Measurements from ENCODE around the gene NUDT16.

NUDT16 gene

DNA sequence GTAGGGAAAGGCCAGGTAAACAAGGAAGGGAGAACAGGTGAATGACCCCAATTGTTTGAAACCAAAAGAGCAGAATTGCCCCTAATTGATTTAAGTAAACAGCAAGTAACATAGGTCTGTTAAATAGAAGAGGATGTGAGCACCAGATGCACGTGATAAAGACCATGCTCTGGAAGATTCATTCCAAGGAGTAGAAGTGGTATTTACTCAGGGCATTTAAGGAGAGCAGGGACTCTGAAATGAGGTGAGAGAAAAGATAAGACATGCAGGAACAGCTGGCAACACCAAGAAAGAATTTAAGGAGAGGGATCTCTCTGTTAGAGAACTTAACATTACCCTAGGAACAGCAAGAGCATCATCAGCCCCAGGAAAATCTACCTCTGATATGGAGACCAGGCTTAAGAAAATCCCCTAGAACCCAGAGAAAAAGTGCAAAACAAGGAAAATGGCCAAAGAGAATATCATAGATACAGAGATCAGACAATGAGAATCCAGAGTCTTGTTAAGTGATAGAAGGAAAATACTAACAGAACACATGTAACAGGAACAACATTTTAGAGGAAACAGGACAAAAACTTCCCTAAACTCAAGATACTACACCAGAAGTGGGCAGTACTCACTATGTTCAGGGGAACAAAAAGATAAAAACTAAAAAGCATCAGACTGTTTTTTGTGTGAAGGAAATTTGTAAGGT is 6.4 kb downstream of the NUDT16 start:
- FAIRE-seq, result no peak

DNA sequence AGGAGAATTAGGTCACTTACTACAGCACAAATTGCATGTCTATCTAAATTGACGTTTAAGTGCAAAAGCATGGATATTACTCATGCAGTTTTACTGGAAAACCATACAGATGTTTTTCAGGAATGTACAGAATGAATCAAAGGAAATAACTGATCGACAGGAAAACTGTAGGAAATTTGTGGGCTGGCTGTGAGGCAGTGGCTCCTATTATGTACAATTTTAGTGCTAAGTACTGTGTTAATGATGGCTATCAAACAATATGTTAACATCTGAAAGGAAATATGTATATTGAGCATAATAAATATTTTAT is 6.9 kb downstream of the NUDT16 start:
- FAIRE-seq, result no peak

DNA sequence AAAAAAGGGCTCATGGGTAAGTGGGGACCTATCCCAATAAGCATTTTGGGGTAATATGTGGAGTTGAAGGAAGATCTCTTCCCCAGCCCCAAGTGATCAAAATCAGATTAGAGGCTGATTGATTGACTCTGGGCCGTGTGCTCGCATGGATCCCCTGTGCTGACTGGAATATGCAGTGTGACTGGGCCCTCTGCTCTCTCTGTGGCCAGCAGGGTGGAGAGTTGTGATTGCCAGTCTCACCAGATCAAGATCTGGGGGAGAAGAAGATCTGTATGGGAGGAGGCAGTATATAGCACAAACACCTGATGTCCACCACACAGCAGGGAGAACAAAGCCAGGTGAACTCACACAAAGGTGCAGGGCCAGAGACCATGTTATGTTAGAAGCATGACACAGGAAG is 8.8 kb downstream of the NUDT16 start:
- FAIRE-seq, result no peak

DNA sequence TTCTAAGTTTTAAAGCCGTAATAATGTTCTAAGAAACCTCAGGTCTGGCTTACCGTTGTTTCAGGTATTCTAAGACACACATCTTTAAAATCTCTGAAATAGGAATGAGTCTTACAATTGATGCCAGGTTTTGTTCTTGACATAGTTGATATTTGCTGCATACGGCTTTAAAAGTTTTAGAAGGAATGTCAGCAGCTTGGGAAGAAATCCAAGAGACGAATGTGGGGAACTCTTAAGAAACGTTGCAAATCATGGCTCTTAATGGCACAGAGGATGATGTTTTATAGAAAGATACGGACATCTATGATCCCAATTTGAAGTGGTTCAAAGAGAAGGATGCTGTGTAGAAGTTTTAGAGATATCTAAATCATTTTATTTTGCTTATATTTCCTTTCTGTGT is 11.5 kb downstream of the NUDT16 start:
- FAIRE-seq, result no peak

DNA sequence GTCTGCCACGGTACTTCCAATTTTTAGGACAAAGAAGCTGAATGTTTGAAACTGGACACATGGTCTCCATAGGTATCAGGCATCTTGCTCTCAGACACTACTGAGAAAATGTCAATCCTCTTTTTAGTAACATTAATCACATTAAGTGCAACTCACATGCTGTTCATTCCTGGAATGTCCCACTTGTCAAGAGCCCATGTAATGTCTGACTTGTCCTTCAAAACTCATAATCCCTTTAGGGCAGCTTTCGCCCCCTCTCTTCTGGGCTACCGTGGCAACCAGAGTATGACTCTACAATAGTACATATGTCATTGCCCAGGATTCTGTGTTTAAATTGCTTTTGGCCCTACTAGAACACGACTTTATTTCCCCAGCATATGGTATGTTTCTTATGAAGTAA is 12.3 kb downstream of the NUDT16 start:
- FAIRE-seq, result no peak

DNA sequence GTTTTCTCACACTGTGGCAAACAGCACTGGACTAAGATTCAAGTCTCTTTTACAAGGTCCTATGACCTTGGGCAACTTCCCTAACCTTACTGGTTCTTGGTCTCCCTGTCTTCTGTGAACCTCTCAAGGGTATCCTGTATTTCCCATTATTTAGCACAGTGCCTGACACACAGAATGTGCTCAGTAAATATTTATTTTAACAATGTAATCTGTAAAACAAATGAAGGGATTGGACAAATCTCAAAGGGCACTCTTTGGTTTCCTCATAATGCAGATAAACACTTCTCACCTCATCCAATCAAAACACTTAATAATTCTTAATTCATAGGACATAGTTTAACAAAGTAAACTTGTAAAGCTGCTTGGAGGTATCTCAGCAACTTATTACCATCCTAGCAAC is 12.8 kb downstream of the NUDT16 start:
- no peak for FAIRE-seq

DNA sequence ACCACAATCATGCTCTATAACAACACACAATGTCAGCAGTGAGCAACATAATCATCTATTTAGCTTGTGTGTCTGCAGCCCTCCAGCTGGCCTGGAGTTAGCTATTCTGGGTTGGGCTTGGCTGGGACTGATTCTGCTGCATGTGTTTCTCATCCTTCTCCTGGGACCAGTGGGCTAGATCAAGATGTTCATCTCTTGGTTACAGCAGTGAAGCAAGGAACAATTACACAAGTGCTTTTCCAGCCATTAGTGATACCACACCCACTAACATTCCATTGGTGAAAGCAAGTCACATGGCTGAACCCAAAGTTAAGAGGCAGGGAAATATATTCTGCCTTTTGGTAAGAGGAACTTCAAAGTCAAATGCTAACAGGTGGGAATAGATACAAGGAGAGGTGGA is 14.6 kb downstream of the NUDT16 start:
- FAIRE-seq, result no peak

DNA sequence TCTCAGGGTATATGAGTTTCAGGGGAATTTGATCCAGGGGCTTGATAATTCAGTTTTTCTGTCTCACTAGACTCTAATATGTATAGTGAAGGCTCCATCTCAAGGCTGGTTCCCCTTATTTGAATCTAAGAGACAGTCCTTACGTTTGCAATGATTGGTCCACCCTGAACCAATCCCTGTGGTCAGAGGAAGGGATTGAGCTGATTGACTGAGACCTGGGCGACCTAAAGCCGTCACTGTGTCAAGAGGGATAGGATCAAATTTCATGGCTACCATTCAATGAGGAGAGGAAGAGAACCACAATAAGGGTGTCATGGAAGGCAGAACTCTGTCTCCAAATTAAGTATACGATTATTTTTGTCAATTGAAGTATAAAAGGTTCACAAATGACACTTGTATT is 16.3 kb downstream of the NUDT16 start:
- FAIRE-seq, result no peak

DNA sequence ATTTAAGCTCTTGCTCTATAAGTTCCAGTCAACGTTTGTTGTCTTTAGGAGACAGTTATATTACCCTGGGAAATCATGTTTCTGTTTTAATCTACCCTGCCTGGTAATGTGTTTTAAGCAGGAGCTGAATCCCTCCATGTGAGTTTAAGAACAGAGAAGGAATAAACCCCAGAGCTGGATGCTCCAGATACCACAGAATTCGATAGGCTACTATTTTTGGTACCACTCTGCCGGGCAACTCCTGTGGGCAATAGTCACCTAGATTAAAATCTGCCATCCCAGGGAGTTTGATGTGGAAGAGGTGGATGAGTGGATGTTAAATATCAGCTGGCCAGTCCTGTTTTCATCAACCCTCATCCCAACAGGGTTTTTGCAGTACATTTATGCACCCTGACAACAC is 20.4 kb downstream of the NUDT16 start:
- no peak for FAIRE-seq

DNA sequence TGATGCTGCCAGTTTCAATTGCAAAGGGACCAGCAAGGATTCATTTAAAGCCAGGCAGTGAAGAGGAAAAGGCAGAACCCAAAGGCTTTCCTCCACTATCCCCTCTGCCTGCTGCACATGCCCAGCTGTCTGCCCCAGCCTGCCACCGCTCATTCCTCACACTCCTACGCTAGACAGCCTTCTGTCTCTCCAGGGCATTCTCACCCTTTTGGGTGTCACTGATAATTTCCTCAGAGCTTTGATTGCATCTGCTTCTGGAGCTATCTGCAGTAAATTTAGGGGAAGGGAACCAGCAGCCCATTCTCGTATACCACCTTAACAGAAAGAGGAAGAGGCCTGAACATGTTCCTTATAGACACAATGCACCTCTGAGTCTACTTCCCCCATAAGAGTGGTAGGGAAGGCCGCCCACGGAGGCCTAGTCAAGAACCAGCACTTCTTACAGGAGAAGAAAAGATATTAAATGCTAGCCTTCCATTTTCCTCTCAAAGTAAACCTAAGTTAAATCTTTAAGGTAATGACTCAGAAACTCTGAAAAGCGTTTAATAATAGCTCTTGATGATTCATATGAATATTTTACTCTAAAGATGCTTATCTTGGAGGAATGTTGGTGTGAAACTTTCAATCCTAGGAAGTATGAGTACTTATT is 20.9 kb downstream of the NUDT16 start:
- FAIRE-seq, result no peak

DNA sequence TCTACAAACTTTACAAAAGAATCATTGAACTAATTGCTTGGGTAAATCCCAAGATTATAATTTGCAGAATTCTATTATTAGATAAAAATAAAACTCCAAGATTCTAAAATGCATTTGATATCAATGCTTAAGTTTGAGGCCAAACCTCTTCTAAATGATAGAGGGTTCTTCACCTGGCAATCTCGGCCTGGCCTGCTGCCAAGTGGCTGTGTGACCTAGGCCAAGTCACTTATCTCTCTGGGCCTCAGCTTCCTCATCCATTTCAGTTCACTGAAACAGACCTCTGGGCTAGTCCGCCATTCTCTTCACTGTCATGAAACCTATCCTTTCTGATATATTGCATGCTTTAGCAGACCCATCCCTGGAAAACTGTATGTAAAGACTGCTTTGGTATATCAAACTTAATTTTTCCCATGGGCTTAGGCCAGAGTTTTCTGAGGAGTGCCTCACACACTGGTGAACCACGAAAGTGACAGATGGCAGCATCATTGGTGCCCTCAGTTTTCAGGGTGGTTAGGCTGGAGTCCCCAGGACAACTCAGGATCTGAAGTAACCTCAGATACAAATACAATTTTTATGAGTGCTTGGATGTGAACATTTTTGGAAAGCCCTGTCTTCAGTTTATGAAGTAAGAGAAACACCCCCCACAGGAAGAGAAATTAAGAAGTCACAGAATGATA is 21.8 kb downstream of the NUDT16 start:
- FAIRE-seq, result no peak

DNA sequence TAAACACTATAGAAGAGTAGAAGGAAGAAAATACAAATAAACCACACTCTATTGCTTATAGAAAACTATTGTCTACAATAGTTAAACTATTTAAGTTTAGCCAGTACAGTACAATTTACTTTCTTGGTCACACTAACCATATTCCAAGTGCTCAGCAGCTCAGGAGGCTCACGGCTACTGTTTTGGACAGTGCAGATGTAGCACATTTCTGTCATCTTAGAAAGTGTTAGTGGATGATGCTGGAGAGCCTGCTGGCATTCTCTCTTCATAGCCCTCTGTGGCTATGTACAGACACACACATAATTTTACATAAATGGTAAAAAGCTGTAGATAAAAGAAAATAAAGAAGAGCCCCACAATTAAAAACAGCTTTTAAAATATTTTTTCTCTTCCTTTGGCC is 23.8 kb downstream of the NUDT16 start:
- FAIRE-seq, result no peak

DNA sequence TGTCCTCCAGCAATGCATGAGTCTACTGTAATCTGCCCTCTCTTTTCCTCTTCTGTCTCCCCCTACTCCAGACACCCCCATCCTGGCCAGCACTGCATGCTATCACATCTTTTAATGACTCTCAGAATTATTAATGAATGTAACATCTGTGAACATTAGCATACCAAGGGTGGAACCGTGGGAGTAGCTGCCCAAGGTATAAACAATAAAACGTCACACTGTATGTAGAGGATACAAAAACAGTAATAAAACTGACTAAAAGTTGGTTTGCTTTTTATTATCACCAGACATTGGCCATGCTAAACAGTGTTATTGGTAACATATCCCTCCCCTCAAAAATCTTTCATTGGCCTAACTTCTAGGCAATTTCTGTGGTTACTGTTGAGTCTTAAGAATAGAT is 24.7 kb downstream of the NUDT16 start:
- no peak for FAIRE-seq

DNA sequence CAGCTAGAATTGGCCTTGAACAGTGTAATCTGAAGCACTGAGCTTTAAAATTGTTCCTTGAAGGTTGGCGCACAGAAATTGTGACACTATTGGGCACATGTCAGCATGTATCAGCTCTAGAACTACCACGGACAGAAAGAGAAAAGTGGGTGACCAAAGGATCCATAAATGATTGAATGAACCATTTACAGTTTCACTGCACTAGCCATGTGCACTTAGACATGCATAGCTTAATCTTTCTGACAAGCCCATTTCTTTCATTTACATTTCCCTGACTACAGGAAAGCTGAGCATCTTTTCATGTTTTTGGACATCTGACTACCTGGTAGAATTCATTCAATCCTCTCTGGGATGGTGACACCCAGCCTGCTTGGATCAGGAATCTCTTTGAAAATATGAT is 36.2 kb downstream of the NUDT16 start:
- no peak for FAIRE-seq

DNA sequence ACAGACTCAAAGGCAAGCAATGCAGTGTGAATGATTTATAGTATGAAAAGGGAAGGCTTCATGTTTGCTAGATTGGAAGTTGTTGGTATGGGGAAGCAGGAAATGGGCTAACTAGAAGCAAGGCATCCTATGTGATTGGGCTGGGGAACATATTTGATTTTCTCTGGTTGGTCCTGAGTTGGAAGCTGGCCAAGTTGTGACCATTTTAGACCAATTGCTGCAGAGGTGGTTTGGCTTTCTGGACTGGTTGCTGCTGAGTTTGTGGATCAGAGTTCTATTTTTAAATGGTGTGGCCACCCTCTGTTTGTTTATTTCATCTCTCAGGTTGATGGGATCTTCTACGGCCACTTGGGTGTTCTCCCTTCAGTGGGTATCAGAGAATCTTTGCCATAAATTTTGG is 39.7 kb downstream of the NUDT16 start:
- no peak for FAIRE-seq

DNA sequence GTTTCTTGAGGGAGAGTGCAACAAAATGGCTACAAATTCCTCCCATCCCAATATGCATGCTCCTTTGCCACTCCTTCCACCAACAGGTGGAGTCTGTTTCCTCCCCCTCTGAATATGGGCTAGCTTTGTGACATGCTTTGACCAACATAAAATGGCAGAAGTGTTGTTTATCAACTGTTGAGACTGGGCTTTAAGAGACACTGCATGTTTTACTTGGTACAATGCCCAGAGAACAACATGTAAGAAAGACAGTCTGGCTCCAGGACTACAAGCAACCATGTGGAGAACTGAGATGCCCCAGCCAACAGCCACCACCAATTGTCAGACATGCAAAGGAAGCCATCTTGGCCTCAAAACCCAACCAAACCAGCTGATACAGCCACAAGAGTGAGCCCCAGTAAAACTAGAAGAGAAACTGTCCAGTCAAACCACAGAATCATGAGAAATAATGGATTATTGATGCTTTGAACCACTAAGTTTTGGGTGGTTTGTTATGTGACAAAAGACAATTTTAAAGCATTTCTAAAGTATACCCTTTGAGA is 40.5 kb downstream of the NUDT16 start:
- FAIRE-seq, result no peak

DNA sequence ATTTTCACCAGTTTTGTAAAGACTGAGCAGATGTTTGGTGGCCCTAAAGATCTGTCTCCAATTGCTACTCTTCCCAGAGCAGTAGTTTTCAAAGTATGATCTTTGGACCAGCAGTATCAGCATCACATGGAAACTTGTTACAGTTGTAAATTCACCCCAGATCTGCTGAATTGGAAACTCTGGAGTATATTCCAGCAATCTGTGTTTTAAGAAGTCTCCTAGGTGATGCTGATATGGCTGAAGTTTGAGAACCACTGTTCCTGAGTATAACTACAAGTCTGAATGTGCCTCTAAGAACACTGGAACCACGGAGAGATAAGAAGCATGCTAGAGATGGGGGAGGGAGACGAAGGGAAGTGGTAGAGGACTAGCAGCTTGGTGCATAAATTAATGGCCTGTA is 45.7 kb downstream of the NUDT16 start:
- FAIRE-seq, result no peak

DNA sequence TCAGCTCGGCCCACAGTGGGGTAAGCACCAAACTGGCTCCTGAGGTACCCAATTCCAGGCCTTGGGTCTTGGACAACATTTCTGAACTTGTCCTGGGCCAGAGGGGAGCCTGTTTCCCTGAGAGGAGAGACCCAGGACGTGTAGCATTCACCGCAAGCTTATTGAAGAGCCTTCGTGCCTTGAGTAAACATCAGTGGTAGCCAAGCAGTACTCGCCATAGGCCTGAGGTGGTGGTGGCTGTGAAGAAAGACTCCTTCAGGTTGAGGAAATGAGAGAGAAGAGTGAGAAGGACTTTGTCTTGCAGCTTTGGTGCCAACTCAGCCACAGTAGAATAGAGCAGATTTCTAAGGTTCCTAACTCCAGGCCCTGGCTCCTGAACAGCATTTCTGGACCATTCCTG is 50.2 kb downstream of the NUDT16 start:
- no peak for FAIRE-seq

DNA sequence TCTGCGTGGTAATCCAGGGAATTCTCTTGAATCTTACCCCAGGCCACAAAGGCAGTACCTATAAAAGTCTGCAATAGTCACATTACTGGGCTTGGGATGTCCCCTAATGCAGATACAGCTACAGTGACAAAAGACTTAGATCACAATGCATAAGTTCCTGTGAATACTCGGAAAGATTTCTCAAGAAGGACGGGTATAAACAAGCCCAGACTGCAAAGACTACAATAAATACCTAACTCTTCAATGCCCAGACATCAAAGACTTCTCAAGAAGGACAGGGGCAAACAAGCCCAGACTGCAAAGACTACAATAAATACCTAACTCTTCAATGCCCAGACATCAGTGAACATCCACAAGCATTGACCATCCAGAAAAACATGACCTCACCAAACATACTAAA is 50.9 kb downstream of the NUDT16 start:
- FAIRE-seq, result no peak

DNA sequence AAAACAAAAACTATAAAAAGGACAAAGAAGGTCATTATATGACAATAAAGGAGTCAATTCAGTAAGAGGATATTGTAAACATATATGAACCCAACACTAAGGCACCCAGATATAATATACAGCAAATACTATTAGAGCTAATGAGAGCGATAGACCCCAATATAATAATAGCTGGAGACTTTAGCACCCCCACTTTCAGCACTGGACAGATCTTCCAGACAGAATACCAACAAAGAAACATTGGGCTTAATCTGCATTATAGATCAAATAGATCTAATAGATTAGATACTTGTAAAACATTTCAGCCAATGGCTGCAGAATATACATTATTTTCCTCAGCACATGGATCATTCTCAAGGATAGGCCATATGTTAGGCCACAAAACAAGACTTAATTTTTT is 53.4 kb downstream of the NUDT16 start:
- no peak for FAIRE-seq

All from G401.6 (cell line).